Measurements from ENCODE around the gene OR2V1.
"Not testable (repeated sequence)": the region's sequence is repeated elsewhere in the genome, so short reads cannot be mapped to it uniquely, and the experiment has no call there.

OR2V1 gene, protein sequence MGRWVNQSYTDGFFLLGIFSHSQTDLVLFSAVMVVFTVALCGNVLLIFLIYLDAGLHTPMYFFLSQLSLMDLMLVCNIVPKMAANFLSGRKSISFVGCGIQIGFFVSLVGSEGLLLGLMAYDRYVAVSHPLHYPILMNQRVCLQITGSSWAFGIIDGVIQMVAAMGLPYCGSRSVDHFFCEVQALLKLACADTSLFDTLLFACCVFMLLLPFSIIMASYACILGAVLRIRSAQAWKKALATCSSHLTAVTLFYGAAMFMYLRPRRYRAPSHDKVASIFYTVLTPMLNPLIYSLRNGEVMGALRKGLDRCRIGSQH

DNA sequence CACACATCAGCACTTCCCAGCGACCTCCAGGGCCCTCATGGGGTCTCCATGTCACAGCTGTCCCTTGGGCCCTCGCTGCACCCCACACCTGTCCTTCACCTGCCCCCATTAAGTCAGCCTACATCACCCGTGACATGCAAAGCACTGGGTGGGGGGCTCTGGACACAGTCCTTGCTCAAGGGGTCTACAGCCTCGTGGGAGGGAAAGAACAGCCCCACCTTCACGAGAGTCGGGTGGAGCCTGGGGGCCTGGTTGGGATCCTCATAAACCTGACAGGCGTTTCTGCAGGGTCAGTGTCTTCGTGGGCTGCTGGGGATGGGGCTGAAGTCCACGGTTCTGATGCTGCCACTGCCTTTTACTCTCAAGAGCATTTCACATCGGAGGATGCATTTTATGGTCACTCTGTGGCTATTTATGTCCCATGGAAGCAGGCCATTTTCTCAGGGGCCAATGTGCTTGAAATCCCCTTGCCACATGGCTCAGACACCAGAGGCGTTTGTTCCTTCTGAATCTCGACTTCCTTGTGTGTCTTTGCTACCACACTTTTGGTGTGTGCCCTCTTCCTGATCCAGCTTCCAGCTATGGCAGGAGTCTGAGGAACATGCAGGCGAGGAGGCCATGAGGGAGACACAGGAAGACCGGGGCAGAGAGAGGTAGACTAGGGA, at the start of gene OR2V1:
Gene OR2V1 (minus strand): TSS at position 338 of the 665 bp plus-strand sequence. CDS start 5,865 bp downstream, outside the sequence.
- DNase-seq (ENCODE audit: low read depth) = no peak

DNA sequence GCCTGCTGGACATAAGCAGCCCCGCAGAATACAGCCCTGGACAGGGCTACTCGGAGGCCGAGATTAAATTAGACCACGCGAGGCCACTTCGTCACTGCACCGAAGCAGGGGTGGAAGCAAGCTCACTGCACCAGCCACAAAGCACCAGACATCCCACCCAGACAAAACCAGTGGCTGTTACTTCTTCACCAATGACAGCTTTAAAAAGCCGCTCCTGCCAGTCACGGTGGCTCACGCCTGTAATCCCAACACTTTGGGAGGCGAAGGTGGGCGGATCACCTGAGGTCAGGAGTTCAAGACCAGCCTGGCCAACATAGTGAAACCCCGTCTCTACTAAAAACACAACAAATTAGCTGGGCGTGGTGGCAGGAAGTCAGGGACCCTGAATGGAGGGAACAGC, 46.6 kb upstream of the OR2V1 start:
- not testable (repeated sequence) for DNase-seq (ENCODE audit: low read depth)

DNA sequence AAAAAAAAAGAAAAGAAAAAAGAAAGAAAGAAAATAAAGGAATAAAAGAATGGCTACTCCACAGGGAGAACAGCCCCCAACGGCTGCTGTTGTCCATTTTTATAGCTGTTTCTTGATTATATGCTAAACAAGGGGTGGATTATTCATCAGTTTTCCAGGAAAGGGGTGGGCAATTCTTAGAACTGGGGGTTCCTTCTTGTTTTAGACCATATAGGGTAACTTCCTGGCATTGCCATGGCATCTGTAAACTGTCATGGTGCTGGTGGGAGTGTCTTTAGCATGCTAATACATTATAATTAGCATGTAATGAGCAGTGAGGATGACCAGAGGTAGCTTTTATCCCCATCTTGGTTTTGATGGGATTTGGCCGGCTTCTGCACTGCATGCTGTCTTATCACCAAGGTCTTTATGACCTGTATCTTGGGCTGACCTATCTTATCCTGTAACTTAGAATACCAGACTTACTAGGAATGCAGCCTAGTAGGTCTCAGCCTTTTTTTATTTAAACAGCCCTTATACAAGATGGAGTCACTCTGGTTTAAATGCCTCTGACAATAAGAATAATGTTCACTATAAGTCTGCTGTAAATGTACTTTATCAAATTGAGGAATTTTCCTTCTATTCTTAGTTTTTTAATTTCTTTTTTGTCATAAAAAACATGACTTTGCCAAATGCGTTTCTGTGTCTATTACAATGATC, 45.4 kb upstream of the OR2V1 start:
- DNase-seq (ENCODE audit: low read depth) = no peak

DNA sequence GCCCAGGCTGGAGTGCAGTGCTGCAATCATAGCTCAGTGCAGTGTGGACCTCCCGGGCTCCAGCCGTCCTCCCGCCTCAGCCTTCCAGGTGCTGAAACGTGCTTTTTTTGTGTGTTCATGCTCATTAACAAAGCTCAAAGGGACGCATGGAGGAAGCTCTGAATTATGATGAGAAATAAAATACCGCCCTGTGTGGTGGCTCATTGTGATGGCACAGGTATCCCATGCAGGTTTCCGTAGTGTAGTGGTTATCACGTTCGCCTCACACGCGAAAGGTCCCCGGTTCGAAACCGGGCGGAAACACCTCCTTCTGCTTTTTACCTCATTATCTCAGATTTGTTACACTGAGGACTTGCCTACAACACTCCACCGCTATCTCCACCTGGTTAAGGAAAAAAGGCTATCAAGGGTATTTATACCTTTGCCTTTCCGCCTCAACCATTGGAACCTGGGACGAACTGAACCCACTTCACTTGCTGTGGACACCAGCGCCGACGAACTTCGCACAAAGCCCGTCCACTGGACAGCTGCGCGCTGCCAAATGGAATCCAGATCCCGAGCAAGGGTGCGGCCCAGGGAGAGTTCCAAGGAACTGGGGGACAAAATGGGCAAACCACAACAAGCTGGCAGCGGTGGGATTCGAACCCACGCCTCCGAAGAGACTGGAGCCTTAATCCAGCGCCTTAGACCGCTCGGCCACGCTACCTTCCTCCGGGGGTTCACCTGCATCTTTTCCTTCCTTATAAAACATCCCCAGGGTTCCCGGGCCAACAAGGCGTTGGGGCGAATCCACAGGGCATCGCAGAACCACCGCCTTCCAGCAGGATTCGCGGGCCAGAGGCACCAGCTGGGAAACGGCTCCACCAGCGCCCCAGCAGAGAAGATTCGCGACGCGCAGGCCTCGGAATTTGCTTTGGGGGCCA, 42.7 kb upstream of the OR2V1 start:
- no peak for DNase-seq (ENCODE audit: low read depth)

DNA sequence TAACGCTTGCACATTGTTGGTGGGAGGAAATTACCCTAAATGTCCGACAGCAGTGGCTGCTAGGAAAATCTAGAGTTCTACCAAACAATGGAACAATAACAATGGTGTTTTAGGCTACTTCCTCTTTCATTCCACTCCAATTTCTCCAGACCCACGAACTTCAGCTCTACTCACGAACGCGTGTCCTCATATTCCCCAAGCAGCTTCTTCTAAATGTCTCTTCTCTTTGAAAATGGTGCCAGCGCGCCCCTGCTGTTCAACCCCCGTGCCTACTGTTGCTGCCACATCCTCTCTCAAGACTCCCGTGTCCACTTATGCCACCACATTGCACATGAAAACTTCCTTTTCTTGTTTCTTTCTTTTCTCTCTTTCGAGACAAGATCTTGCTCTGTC, 42.1 kb upstream of the OR2V1 start:
- no peak for DNase-seq (ENCODE audit: low read depth)

DNA sequence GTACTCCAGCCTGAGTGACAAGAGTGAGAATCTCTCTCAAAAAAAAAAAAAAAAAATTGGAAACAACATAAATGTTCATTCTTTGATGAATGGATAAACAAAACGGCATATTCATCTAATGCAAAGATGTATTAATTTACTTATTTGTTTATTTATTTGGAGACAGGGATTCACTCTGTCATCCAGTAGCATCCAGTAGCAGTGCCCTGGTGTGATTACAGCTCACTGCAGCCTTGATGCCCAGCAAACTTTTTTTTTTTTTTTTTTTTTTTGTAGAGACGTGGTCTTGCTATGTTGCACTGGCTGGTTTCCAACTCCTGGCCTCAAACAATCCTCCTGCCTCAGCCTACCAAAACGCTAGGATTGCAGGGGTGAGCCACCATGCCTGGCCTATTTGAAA, 40.8 kb upstream of the OR2V1 start:
- DNase-seq (ENCODE audit: low read depth) = no peak

- DNase-seq (ENCODE audit: low read depth) = no peak
These were observed 40.0 kb upstream of the OR2V1 start for GRCh38 chr5:181170996-181171395.

DNA sequence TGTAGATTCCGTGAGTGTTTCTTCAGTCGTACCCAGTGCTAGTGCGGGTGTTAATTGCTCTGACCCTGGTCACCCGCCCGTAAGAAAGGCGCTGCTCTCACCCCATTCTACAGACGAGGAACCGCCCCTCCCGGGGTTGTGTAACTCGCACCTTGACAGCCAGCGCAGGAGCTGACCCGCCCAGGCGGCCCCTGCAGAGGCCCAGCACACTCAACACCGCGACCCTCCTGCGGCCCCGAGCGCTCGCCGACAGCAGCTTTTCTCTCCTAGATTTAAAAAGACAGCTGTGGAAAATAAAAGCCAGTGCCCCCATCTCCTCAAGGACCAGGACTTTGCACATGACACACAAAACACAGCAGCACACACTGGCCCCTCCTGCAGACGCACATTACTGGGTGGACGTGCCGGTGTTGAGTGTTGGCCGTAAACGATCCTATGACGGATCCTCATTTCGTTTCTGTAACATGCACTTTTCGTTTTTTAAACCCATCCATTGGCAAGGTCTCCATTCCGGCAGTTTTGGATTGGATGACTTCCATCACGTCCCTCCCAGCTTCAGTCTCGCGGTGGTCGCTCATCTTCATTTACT, 39.4 kb upstream of the OR2V1 start:
- no peak for DNase-seq (ENCODE audit: low read depth)

DNA sequence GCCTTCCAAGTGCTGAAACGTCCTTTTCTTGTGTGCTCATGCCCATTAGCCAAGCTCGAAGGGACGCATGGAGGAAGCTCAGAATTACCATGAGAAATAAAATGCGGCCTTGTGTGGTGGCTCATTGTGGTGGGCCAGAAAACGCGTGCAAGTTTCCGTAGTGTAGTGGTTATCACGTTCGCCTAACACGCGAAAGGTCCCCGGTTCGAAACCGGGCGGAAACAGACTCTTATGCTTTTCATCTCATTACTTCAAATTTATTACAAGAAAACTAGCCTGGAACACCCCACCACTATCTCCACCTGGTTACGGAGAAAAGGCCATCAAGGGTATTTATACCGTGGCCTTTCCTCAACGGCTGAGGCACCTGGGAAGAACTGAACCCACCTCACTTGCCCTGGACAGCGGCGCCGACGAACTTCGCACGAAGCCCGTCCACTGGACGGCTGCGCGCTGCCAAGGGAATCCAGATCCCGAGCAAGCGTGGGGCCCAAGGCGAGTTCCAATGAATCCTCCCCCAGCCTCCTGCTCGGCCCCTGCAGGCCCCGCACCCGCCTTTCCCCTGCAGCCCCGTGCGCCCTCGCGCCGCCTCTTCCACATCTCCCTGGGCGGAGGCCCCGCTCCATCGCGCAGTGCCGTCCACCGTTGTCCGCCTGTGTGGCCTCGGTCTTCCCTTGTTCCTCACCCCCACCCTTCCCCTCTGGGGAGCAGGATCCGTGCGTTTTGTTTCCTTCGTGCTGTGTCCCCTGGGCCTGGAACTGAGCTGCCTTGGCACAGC, 38.7 kb upstream of the OR2V1 start:
- DNase-seq (ENCODE audit: low read depth) = not testable (repeated sequence)

GRCh38 chr5:181168595-181169118, 37.7 kb upstream of the OR2V1 start:
- no peak for DNase-seq (ENCODE audit: low read depth)

DNA sequence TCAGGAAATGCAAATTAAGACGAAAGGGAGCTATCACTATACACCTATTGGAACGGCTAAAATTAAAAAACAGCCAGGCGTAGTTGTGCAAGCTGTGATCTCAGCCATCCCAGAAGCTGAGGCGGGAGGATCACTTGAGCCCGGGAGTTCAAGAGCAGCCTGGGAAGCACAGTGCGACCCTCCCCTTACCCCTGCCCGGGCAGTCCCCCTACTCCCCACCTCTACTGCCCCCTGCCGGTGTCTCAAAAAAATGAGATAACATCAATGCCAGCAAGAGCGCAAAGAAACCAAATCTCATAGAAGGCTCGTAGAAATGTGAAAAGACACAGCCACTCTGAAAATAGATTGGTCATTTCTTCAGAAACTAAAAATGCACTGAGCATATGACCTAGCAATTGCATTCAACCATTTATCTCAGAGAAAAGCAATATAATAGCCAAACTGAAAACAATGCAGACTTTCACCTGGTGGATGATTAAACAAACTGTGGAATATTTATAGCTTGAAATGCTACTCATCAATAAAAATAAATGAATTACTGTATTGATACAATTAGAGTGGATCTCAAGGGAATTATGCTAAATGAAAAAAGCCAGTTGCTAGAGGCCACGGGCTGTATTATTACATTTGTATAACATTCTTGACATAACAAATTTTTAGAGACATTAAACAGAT, 37.0 kb upstream of the OR2V1 start:
- no peak for DNase-seq (ENCODE audit: low read depth)

DNA sequence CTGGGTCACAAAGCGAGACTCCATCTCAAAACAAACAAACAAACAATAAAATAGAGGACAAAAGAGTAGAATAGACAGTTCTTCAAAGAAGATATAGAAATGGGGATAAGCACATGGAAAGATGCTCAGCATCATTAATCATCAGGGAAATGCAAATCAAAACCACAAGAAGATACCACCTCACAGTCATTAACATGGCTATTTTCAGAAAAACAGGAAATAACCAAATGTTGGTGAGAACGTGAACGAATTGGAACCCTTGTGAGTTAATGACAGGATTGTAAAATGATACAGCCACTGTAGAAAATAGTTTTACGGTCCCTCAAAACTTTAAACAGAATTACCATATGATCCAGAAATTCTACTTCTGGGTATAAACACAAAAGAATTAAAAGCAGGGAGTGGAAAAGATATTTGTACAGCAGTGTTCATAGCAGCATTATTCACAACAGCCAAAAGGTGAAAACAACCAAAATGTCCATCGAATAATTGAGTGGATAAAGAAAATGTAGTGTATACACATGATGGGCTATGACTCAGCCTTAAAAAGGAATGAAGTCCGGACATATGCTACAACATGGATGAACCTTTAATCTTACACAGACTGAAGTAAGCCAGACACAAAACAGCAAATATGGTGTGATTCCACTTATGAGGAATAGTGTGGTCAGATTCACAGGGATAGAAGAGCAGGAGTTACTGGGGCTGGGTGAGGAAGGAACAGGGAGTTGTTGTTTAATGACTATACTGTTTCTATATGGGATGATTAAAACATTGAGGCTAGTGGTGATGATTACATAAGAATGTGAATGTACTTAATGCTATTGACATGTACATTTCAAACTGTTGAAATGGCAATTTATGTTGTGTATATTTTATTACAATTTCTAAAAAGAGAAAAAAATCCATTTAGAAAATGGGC, 36.1 kb upstream of the OR2V1 start:
- no peak for DNase-seq (ENCODE audit: low read depth)

GRCh38 chr5:181164076-181164952, 33.3 kb upstream of the OR2V1 start:
- DNase-seq (ENCODE audit: low read depth) = no peak

DNA sequence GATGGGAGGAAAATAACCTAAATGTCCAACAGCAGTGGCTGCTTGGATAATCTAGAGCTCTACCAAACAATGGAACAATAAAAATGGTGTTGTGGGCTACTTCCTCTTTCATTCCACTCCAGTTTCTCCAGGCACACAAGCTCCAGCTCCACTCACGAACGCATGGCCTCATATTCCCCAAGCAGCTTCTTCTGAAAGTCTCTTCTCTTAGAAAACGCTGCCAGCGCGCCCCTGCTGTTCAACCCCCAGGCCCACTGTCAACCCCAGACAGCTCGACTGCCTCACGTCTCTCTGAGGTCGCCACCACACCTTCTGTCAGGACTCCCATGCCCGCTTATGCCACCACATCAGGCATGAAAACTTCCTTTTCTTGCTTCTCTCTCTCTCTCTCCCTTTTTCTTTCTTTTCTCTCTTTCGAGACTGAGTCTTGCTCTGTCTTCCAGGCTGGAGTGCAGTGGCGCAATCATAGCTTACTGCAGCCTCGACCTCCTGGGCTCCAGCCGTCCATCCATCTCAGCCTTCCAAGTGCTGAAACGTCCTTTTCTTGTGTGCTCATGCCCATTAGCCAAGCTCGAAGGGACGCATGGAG, 32.6 kb upstream of the OR2V1 start:
- no peak for DNase-seq (ENCODE audit: low read depth)

- DNase-seq (ENCODE audit: low read depth) = no peak
These were observed 30.7 kb upstream of the OR2V1 start for GRCh38 chr5:181161534-181162175.

- DNase-seq (ENCODE audit: low read depth) = not testable (repeated sequence)
These were observed 30.0 kb upstream of the OR2V1 start for GRCh38 chr5:181160755-181161533.

Data from stimulated activated CD8-positive, alpha-beta memory T cell treated with anti-CD3 and anti-CD28 coated beads, Interleukin-12 subunit alpha, Interleukin-12 subunit beta, amount 100 ng/mL, for 1 hour (primary cell).